DND-41 (cell line): Measurements from ENCODE around the gene GSDMA.

ENCODE experiments used
- EZH2 ChIP-seq: IDR thresholded peaks from 3 replicates; pipeline ENCODE4 v1.6.1; 2012; ENCODE audit warnings: borderline replicate concordance, low read depth, mild to moderate bottlenecking, moderate library complexity, low read length, inconsistent platforms; ENCODE audit not compliant: severe bottlenecking
- TF ChIP-seq, protein P1 (sequence below): IDR thresholded peaks from 2 replicates; pipeline ENCODE4 v1.5.1; 2012; ENCODE audit warnings: borderline replicate concordance, low read length, moderate library complexity, mild to moderate bottlenecking; ENCODE audit not compliant: poor library complexity, severe bottlenecking; ENCODE audit errors: extremely low read depth

DNA sequence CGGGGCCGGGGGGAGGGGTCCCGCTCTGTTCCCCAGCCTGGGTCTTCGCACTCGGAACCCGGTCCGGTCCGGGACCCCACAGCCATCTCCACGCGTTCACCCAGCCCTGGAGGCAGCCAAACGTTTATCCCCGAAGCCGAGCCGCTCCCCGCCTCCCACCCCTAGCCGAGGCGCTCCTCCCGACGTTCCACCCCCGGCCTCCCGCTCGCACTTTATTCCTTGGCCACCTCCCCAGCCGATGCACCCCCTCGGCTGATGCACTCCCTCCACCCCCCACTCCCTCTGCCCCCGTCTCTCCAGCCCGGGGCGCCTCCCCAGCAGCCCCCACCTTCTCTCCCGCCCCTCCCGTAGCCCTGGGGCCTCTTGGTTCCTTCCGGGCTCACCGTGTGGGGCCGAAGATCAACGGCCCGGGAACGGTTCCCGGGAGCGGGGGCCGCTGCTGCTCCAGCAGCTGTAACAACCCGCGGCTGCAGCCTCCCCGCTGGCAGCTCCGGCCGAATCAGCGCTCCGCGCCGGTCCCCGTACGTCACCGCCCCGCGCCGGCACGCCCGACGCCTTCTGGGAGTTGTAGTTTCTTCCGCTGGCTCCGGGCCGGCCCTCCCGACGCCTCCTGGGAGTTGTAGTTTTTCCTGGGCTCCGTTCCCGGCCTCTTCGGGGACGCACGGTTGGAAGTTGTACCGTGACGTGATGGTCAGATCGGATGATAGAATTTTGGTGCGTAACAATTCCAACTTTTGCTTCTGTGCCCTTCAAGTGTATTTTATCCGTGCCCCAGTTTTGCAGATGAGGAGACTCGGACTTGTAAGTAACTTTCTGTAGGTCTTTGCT, 35.5 kb upstream of the GSDMA start, which contains the start of the genes LRRC3C and ORMDL3:
- TF ChIP-seq EZH2 = no peak
- TF ChIP-seq, protein P1, sequence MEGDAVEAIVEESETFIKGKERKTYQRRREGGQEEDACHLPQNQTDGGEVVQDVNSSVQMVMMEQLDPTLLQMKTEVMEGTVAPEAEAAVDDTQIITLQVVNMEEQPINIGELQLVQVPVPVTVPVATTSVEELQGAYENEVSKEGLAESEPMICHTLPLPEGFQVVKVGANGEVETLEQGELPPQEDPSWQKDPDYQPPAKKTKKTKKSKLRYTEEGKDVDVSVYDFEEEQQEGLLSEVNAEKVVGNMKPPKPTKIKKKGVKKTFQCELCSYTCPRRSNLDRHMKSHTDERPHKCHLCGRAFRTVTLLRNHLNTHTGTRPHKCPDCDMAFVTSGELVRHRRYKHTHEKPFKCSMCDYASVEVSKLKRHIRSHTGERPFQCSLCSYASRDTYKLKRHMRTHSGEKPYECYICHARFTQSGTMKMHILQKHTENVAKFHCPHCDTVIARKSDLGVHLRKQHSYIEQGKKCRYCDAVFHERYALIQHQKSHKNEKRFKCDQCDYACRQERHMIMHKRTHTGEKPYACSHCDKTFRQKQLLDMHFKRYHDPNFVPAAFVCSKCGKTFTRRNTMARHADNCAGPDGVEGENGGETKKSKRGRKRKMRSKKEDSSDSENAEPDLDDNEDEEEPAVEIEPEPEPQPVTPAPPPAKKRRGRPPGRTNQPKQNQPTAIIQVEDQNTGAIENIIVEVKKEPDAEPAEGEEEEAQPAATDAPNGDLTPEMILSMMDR = no peak
